VCaP (cell line): ENCODE results near the gene TRIM44.

Experiments used
- H3K27ac ChIP-seq: fragments of 450-650 bp; 2 replicates; pipeline ENCODE4 v1.5.1; 2017
- TF ChIP-seq, protein P1 (sequence below): fragments of 450-650 bp; conservative IDR thresholded peaks from 2 replicates; pipeline ENCODE4 v1.5.1; 2017; ENCODE audit warnings: mild to moderate bottlenecking, moderate library complexity

The TRIM44 gene

DNA sequence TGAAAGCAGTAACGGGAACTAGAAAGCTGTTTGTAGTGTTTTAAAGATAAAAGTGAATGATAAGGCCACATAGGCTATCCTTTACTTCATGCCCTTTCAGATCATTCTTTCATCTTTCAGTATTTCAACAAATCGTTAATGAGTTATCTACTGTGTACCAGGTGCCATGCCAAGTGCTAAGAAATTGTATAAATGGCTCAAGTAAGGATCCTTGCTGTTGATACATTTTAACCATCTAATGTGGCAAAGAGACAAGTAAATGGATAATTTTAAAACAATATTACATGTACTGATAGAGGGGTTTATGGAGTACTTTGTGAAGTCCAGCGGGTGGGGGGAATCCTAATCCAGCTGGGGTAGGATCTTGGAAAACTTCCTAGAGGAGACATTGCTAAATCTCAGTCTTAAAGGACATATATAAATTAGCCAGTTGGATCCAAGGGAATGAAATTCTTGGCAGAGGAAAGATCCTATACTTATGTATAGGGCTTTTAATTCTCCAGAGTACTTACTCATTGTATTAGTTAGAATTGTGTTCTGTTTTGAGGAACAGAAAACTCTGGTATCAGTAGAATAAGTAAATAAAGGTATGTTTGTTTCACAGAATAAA is 119.4 kb downstream of the TRIM44 start:
- TF ChIP-seq, protein P1, sequence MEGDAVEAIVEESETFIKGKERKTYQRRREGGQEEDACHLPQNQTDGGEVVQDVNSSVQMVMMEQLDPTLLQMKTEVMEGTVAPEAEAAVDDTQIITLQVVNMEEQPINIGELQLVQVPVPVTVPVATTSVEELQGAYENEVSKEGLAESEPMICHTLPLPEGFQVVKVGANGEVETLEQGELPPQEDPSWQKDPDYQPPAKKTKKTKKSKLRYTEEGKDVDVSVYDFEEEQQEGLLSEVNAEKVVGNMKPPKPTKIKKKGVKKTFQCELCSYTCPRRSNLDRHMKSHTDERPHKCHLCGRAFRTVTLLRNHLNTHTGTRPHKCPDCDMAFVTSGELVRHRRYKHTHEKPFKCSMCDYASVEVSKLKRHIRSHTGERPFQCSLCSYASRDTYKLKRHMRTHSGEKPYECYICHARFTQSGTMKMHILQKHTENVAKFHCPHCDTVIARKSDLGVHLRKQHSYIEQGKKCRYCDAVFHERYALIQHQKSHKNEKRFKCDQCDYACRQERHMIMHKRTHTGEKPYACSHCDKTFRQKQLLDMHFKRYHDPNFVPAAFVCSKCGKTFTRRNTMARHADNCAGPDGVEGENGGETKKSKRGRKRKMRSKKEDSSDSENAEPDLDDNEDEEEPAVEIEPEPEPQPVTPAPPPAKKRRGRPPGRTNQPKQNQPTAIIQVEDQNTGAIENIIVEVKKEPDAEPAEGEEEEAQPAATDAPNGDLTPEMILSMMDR, result no peak
- H3K27ac ChIP-seq, result no peak overlapping the region

DNA sequence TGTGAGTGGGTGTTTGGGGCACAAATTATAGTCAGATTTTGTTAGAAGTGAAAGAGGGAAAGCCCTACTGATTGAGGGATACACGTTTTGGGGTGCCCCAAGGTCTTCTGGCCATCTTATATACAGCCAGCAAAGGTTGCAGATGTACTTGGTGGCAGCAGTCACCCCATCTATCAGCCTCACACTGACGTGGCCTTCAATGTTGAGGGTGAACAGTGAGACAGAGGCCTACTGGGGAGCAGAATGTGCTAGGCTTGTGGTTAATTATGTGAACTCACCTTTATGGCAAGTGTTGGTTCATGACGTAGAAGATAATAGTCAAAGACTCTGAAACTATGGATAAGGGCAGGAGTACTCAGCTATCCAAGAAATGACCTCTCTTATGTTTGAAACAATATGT is 121.2 kb downstream of the TRIM44 start:
- peak overlapping the region; percentile 30; the same call in 1 of the 2 replicates for H3K27ac ChIP-seq
- TF ChIP-seq, protein P1, result no peak

DNA sequence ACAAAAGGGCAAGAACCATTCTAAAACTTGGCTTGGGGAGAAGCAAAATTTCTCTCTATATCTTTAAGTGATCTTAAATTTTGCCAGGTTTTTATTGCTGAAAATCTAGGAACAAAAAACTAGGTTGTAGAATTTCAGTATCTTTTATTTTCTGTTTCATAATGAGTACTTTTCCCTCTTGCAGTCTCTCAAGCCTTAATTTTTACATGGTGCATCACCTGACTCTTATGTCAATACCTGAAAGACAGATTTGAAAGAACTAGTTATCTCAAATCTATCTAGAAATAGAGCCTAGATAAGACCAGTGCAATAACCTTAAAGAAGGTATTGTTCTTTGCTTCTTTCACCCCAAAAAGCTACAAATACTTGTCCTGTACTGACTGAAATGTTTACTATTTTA is 122.1 kb downstream of the TRIM44 start:
- TF ChIP-seq, protein P1, result no peak
- peak overlapping the region; percentile 30 for H3K27ac ChIP-seq

DNA sequence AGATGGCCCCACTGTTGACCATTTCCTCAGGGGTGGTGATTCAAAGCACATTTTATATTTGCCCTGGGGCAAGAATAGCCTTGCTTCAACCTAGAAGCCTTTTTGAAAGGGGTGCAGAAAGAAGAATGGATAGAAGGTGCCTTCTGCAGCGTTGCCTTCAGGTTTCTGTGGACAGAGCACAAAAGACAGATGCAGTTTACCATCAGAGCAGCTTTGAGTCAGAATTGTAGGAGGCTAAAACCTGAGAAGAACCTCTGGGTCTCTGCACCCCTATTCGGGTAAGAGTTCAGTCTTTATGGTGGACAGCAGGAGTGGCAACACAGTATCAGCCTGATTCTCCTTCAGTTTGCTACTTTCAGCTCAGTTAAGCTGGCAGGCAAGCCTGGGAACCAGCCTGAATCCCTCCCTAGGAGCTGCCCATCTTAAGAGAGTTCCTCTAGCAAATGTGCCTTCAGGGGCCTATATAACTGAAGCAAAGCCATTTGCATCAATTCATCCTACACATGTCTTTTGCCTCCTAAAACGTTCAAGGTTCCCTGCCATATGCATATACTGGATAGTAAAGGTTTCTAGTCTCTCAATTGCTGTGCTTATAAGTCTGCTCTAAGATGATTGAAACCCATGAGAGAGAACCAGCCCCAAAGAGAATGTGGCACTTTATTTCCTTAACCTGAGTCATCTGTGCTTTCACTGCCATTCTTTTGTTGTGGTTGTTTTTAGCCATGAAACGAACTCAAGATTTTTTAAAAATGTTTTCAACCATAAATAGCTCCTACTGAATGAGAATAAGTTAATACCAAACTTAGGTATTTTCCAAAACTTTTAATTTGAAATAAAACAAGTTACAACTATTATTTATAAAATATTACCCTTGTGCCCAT is 123.0 kb downstream of the TRIM44 start:
- TF ChIP-seq, protein P1, result no peak
- peak overlapping the region; percentile 30 for H3K27ac ChIP-seq

DNA sequence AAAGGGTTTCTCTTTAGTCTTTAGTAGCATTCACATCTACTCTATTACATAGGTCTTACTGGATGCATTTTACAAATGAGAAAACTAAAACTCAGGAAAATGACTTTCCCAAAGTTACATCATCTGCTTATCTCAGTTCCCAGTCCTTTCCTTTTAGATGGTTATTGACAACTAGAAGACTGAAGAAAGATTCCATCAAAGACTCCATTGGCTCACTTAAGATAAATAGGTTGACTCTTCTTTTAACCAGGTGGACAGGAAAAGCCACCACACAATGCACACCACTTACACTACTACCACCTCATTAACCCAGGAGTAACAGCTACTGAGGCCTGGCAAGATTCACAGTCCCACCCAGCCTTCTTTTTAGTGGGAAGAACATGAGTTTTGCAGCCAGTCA is 123.6 kb downstream of the TRIM44 start:
- TF ChIP-seq, protein P1, result no peak

DNA sequence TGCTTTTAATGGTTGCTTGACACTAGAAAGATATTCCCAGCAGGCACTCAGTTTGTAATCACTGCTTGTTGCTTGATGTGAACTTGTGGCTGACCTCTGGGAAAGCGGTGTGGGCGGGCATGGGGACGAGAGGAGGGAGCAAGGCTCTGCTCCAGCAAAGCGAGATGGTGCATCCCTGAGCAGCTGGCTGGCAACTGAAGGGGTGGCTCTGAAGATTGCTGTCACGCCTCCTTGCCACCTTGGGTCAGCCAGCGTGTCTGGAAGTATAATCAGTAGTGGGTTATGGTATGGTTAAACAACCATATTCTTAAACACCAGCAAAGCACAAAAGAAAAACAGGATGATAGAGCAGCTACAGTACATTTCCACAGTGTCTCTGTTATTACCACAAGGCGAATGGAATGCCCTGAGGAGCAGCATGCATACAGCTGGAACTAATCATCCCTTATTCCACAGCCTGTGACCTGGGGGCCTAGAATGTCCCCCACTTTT is 124.5 kb downstream of the TRIM44 start:
- TF ChIP-seq, protein P1, result no peak
- no peak overlapping the region for H3K27ac ChIP-seq

More for the DNA sequence above, 123.6 kb downstream of the TRIM44 start:
- H3K27ac ChIP-seq, result no peak overlapping the region

DNA sequence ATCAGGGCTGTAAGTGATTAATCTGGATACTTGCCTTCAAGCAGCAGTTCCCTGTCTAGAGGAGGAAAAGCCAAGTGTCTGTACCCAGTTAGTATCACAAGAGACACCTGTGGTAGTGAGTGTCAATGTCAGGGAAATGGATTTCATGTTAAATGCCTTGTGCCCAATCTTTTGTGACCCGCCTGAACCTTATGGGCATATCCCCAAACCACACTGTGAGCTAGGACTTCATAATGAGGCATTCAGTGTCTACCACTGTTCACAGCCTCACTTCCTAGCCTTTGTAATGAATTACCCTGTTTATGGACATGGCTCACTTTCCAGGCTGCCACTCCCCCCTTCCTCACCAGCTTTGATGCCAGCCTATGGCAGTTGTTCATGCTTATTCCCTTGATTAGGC is 125.1 kb downstream of the TRIM44 start:
- TF ChIP-seq, protein P1, result no peak
- H3K27ac ChIP-seq, result no peak overlapping the region
